Hepatocyte (in vitro differentiated cells): ENCODE results near the gene KTI12.

Source experiments
- CTCF ChIP-seq: fragments of 200-600 bp; sonication (generic); IDR thresholded peaks from 2 replicates; pipeline ENCODE4 v1.5.1; 2016; ENCODE audit warnings: antibody characterized with exemption, mild to moderate bottlenecking; ENCODE audit not compliant: poor library complexity
- EZH2 ChIP-seq: fragments of 200-600 bp; sonication (generic); IDR thresholded peaks from 2 replicates; pipeline ENCODE4 v1.6.1; 2016; ENCODE audit warnings: antibody characterized with exemption, mild to moderate bottlenecking, borderline replicate concordance

GRCh38 chr1:52057255-52057654 is 23.6 kb upstream of the KTI12 start:
- TF ChIP-seq CTCF (no peak), EZH2 (no peak)
